Muscle layer of duodenum (tissue), 2 donors: Measurements from ENCODE around the gene AGMAT.

ENCODE experiments used
- H3K27ac ChIP-seq: one replicate; pipeline ENCODE4 v1.7.0; 2013; ENCODE audit warnings: mild to moderate bottlenecking, low read length
- H3K27me3 ChIP-seq: one replicate; pipeline ENCODE4 v1.7.0; 2013; ENCODE audit warnings: low read depth, mild to moderate bottlenecking, control low read depth, low read length
- H3K36me3 ChIP-seq, 2 donors: one replicate each; pipeline ENCODE4 v1.7.0; 2013; ENCODE audit warnings: low read length in 2 of 2, control low read depth in 1 of 2, mild to moderate bottlenecking in 1 of 2; ENCODE audit not compliant: insufficient read depth in 2 of 2, control insufficient read depth in 1 of 2
- H3K4me1 ChIP-seq, 2 donors: one replicate each; pipeline ENCODE4 v1.7.0; 2013; ENCODE audit warnings: low read length in 2 of 2, mild to moderate bottlenecking in 2 of 2, control low read depth in 1 of 2, moderate library complexity in 1 of 2; ENCODE audit not compliant: insufficient read depth in 2 of 2, control insufficient read depth in 1 of 2
- H3K4me3 ChIP-seq, 2 donors: one replicate each; pipeline ENCODE4 v1.7.0; 2013; ENCODE audit warnings: low read length in 2 of 2, low read depth in 1 of 2, mild to moderate bottlenecking in 1 of 2
- H3K9me3 ChIP-seq, 2 donors: one replicate each; pipeline ENCODE4 v1.7.0; 2013; ENCODE audit warnings: low read length in 2 of 2, control low read depth in 1 of 2, mild to moderate bottlenecking in 1 of 2; ENCODE audit not compliant: control insufficient read depth in 1 of 2
- donor health status: healthy.

AGMAT gene

GRCh38 chr1:15550573-15550972 is 34.3 kb downstream of the AGMAT start:
- Histone ChIP-seq H3K4me1 (no peaks in the 10 kb centered on the region), H3K9me3 (no peaks in the 10 kb centered on the region), H3K4me3 (no peak overlapping the region), H3K27me3 (no peaks in the 10 kb centered on the region), H3K36me3 (peaks cover 14 to 40% of the 10 kb centered on the region in 2 donors), H3K27ac (no peak overlapping the region)

DNA sequence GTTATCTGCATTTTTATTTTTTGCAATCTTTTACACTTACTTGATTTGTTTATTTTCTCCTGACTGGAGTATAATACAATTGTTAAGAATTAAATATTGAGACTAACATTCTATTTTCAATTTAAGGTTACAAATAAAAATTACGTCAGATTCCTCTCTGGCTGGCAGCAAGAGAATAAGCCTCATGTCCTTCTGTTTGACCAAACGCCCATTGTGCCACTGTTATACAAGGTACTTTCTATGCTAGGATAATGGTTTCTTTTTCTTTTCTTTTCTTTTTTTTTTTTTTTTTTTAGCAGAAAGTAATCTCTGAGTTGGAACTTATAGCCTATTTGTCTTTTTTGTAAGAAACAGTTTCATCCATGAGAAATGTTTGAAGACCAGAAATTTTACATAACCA is 38.2 kb downstream of the AGMAT start:
- H3K9me3 ChIP-seq: no peaks in the 10 kb centered on the region
- no peaks in the 10 kb centered on the region for H3K27me3 ChIP-seq
- H3K4me3 ChIP-seq: no peak overlapping the region
- no peak overlapping the region for H3K27ac ChIP-seq
- peaks cover 41 to 69% of the 10 kb centered on the region in 2 donors for H3K36me3 ChIP-seq
- no peaks in the 10 kb centered on the region for H3K4me1 ChIP-seq

DNA sequence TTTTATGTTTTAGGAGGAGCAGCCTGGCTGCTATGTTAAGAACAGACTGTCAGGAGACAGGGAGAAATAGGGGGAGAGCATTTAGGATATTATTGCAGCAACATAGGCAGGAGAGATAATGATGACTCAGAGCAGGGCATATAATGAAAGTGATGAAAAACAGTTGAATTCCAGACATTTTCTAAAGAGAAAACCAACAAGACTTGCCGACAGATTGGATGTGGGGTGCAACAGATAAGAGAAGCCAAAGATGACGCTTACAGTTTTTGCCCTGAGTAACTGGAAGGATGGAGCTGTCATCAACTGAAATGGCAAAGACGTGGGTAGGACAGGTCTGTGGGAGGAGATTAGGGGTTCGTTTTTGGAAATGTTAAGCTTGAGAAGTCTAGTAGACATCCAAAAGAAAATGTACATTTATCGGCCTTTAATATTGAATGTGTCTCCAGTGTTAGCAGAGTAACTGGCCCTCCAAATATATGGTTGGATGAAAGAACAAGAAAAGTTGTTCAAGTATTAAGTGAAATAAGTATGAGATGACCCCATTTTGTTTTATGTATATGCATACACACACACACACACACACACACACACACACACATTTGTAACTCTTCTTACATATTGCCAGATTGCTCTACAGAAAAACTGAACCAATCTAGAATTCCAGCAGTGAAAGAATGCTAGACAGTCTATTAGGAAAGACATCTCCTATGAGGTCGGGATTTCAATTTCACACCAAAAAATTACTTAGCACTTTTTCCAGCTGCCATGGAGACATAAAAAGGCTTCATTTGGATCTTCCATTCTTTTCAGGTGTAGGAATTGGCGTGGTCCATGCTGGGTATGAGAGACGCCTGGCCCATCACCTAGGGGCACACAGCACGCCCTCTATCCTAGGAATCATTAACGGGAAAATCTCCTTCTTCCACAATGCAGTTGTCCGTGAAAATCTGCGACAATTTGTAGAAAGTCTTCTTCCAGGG is 41.0 kb downstream of the AGMAT start:
- H3K9me3 ChIP-seq: no peaks in the 10 kb centered on the region
- H3K27ac ChIP-seq: no peak overlapping the region
- no peak overlapping the region for H3K4me3 ChIP-seq
- H3K27me3 ChIP-seq: no peaks in the 10 kb centered on the region
- H3K36me3 ChIP-seq: peaks cover 53 to 71% of the 10 kb centered on the region in 2 donors
- H3K4me1 ChIP-seq: no peaks in the 10 kb centered on the region

DNA sequence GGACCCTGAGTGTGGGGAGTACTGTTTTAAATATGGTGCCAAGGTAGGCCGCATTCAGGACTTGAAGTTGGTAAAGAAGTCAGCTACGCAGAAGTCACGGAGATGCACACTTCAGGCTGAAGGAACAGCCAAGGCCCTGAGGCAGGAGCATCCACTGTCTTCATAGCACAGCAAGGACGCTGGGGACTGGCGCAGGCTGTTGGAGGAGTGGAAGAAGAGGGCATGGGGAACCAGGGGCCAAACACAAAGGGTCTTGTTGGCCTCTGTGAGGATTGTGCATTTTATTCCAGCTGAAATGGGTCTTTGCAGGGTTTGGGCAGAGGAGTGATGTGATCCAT is 41.6 kb downstream of the AGMAT start:
- H3K27ac ChIP-seq: no peak overlapping the region
- peaks cover 55 to 70% of the 10 kb centered on the region in 2 donors for H3K36me3 ChIP-seq
- H3K9me3 ChIP-seq: no peaks in the 10 kb centered on the region
- no peaks in the 10 kb centered on the region for H3K27me3 ChIP-seq
- H3K4me1 ChIP-seq: no peaks in the 10 kb centered on the region
- no peak overlapping the region for H3K4me3 ChIP-seq

- Histone ChIP-seq H3K9me3 (no peaks in the 10 kb centered on the region), H3K27me3 (no peaks in the 10 kb centered on the region), H3K4me3 (no peak overlapping the region), H3K4me1 (no peaks in the 10 kb centered on the region), H3K27ac (no peak overlapping the region), H3K36me3 (peaks cover 52 to 68% of the 10 kb centered on the region in 2 donors)
These were observed 42.2 kb downstream of the AGMAT start for GRCh38 chr1:15542388-15543250.

DNA sequence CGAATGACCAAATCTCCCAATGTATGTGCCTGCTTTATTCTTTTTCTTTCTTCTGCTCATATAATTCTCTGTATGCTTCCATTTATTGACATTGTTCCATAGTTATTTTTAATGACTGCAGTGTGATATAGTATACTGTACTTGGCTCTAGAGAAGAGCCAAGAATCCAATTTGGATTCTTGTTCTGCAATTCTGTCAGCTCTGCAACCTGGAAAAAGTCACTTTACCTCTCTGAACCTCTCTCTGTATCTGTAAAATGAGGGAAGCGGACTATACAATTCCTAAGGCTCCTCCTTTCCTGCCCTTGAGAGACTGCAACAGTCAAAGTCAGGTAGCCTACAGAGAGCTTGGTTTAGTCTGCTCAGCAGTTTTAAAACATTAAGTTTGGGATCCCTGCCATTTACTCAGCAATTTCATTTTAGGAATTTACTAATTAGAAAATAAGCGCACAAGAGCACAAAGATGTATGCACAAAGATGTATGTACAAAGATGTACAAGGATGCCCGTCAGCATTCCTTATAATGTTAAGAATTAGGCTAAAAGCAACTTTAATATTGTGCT is 43.5 kb downstream of the AGMAT start:
- H3K27ac ChIP-seq: no peak overlapping the region
- H3K4me3 ChIP-seq: no peak overlapping the region
- no peaks in the 10 kb centered on the region for H3K9me3 ChIP-seq
- H3K36me3 ChIP-seq: peaks cover 57 to 69% of the 10 kb centered on the region in 2 donors
- H3K4me1 ChIP-seq: no peaks in the 10 kb centered on the region
- no peaks in the 10 kb centered on the region for H3K27me3 ChIP-seq

GRCh38 chr1:15540186-15540585 is 44.7 kb downstream of the AGMAT start:
- Histone ChIP-seq H3K36me3 (peaks cover 52 to 67% of the 10 kb centered on the region in 2 donors), H3K4me3 (no peak overlapping the region), H3K9me3 (no peaks in the 10 kb centered on the region), H3K27ac (no peak overlapping the region), H3K4me1 (no peaks in the 10 kb centered on the region), H3K27me3 (no peaks in the 10 kb centered on the region)

DNA sequence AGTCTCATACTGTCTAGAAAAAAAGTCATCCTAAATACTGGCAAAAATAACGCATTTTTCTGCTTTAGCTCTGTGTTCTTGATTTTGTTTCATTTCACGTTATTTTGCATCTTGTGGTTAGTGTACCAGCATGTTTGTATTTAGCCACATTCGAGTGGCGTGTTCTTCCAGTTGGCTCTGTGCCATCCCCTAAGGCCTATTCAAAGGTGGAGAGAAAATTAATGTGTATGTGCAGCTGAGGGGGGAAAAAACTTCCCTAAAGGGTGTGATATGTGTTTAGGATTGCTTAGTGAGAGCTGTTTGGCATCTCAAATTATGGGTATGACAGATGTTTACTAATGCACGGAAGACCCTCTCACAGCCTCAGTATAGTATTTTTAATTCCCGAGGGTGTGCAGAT is 46.1 kb downstream of the AGMAT start:
- H3K4me3 ChIP-seq: no peak overlapping the region
- peaks cover 43 to 69% of the 10 kb centered on the region in 2 donors for H3K36me3 ChIP-seq
- no peak overlapping the region for H3K27ac ChIP-seq
- H3K9me3 ChIP-seq: no peaks in the 10 kb centered on the region
- no peaks in the 10 kb centered on the region for H3K4me1 ChIP-seq
- no peaks in the 10 kb centered on the region for H3K27me3 ChIP-seq

DNA sequence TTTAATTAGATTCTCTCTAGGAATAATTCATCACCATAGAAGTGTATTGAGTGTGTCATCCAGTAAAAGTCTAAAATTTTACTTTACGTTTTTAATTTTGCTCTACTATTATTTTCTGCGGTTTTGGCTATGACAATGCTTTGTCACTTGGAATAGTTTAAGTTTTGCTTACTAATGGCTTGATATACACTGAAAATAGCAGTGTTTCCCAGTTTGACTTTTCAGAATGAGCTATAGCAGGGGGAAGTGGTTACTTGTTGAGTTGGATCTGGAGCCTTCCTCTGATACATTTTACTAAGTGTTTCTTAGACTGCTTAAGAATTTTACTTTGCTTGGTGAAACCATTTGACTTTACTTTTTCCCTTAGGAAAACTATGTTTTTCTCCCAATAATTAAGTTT is 53.2 kb downstream of the AGMAT start:
- Histone ChIP-seq H3K27ac (no peak overlapping the region), H3K4me1 (peaks cover 0 to 11% of the 10 kb centered on the region in 2 donors), H3K9me3 (no peaks in the 10 kb centered on the region), H3K36me3 (peaks cover 9 to 31% of the 10 kb centered on the region in 2 donors), H3K4me3 (no peak overlapping the region), H3K27me3 (no peaks in the 10 kb centered on the region)

DNA sequence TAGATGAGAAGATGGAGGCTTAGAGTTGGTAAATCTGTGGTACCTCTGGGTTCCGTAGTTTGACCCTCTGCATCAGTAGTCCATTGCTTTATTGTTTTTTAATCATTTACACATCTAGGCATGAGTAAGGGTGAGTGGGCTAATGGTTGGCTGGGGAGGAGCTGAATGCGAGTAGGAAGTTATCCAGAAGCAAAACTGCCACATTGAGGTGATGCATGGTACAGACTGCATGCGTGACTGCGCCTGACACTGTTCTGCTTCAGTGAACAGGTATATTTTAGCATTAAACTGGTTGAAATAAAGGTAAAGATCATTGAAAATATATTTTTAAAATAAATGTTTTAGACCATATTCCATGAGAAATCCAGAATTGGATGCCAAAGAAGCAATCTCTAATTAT is 53.8 kb downstream of the AGMAT start:
- H3K36me3 ChIP-seq: peaks cover 9 to 24% of the 10 kb centered on the region in 2 donors
- H3K9me3 ChIP-seq: no peaks in the 10 kb centered on the region
- H3K4me1 ChIP-seq: peaks cover under 1 to 14% of the 10 kb centered on the region in 2 donors

More for the DNA sequence above, 53.8 kb downstream of the AGMAT start:
- H3K4me3 ChIP-seq: no peak overlapping the region
- H3K27ac ChIP-seq: no peak overlapping the region
- no peaks in the 10 kb centered on the region for H3K27me3 ChIP-seq
